AG08395 (cell line): Measurements from ENCODE around the gene STK26.
"Not testable (repeated sequence)": the region's sequence is repeated elsewhere in the genome, so short reads cannot be mapped to it uniquely, and the experiment has no call there.

ENCODE experiments used
- DNase-seq: peaks from one replicate; pipeline ENCODE4 v3.0.0; 2012; ENCODE audit warnings: mixed read lengths, low spot score

Gene STK26

GRCh38 chrX:132022967-132023895, at the start of gene STK26:
STK26 (plus strand) TSS chrX:132023302; CDS start chrX:132023618, 316 bp downstream.
- DNase-seq = peak; percentile 62

- no peak for DNase-seq
These were observed 47.3 kb upstream of the STK26 start for GRCh38 chrX:131975851-131976250.

GRCh38 chrX:131977619-131978018, 45.5 kb upstream of the STK26 start:
- DNase-seq = no peak

GRCh38 chrX:131979116-131979515, 44.0 kb upstream of the STK26 start:
- no peak for DNase-seq

GRCh38 chrX:131985526-131986049, 37.5 kb upstream of the STK26 start:
- DNase-seq = no peak

GRCh38 chrX:131987252-131987651, 35.9 kb upstream of the STK26 start:
- DNase-seq = no peak

- DNase-seq = no peak
These were observed 34.9 kb upstream of the STK26 start for GRCh38 chrX:131988236-131988635.

GRCh38 chrX:132001127-132001526, 22.0 kb upstream of the STK26 start:
- DNase-seq = no peak

- DNase-seq = no peak
These were observed 18.4 kb upstream of the STK26 start for GRCh38 chrX:132004728-132005127.

GRCh38 chrX:132009350-132009749, 13.8 kb upstream of the STK26 start:
- no peak for DNase-seq

GRCh38 chrX:132010213-132010612, 12.9 kb upstream of the STK26 start:
- not testable (repeated sequence) for DNase-seq

- DNase-seq = no peak
These were observed 7.2 kb upstream of the STK26 start for GRCh38 chrX:132015875-132016274.

- DNase-seq = no peak
These were observed 6.3 kb upstream of the STK26 start for GRCh38 chrX:132016628-132017430.

- no peak for DNase-seq
These were observed 5.5 kb upstream of the STK26 start for GRCh38 chrX:132017431-132018185.

- no peak for DNase-seq
These were observed 720 bp upstream of the STK26 start for GRCh38 chrX:132022198-132022966.

GRCh38 chrX:132023896-132024386, 839 bp downstream of the STK26 start:
- DNase-seq = no peak

GRCh38 chrX:132025041-132025440, 1.9 kb downstream of the STK26 start:
- no peak for DNase-seq

- no peak for DNase-seq
These were observed 7.2 kb downstream of the STK26 start for GRCh38 chrX:132030264-132030663.

GRCh38 chrX:132031867-132032266, 8.8 kb downstream of the STK26 start:
- DNase-seq = no peak

- no peak for DNase-seq
These were observed 10.1 kb downstream of the STK26 start for GRCh38 chrX:132033166-132033565.

- DNase-seq = no peak
These were observed 11.5 kb downstream of the STK26 start for GRCh38 chrX:132034648-132035047.
